Astrocyte (in vitro differentiated cells and primary cell): Measurements from ENCODE around the gene GPD1. TPM values are rescaled to one million over a fixed set of nuclear protein-coding genes. Genes with fewer than 3 reads are reported as not detected.

Experiments
- DNase-seq: peaks from one replicate; pipeline ENCODE4 v3.0.0-alpha.2; 2010; ENCODE audit warnings: low read depth
- FAIRE-seq: peaks from 2 replicates; lab custom pipeline; 2011; peaks lifted over from hg19 to GRCh38; lab: Jason Lieb, UNC
- H2AFZ ChIP-seq: 2 replicates; pipeline ENCODE4 v1.6.0; 2012; ENCODE audit warnings: low read depth, low read length, inconsistent platforms
- H3K27ac ChIP-seq: 2 replicates; pipeline ENCODE4 v1.5.1; 2011; ENCODE audit warnings: low read depth, low read length, inconsistent platforms
- H3K27me3 ChIP-seq: 2 replicates; pipeline ENCODE4 v1.6.0; 2011; ENCODE audit warnings: low read length, inconsistent platforms; ENCODE audit not compliant: insufficient read depth
- H3K36me3 ChIP-seq: 2 replicates; pipeline ENCODE4 v1.5.1; 2011; ENCODE audit warnings: low read length, inconsistent platforms; ENCODE audit not compliant: insufficient read depth
- H3K4me1 ChIP-seq: 2 replicates; pipeline ENCODE4 v1.5.1; 2011; ENCODE audit warnings: low read length, inconsistent platforms; ENCODE audit not compliant: insufficient read depth
- H3K4me2 ChIP-seq: 2 replicates; pipeline ENCODE4 v1.6.0; 2012; ENCODE audit warnings: low read length, inconsistent platforms
- H3K4me3 ChIP-seq: 2 replicates; pipeline ENCODE4 v1.5.1; 2011; ENCODE audit warnings: low read depth, mild to moderate bottlenecking, low read length, inconsistent platforms; ENCODE audit not compliant: insufficient read depth
- H3K79me2 ChIP-seq: 2 replicates; pipeline ENCODE4 v1.6.0; 2012; ENCODE audit warnings: mild to moderate bottlenecking, low read length, inconsistent platforms; ENCODE audit not compliant: insufficient read depth
- H3K9ac ChIP-seq: 2 replicates; pipeline ENCODE4 v1.6.0; 2012; ENCODE audit warnings: mild to moderate bottlenecking, low read length, inconsistent platforms
- H3K9me3 ChIP-seq: 2 replicates; pipeline ENCODE4 v1.5.1; 2012; ENCODE audit warnings: low read depth, mild to moderate bottlenecking, low read length, inconsistent platforms; ENCODE audit not compliant: insufficient read depth
- H4K20me1 ChIP-seq: 2 replicates; pipeline ENCODE4 v1.6.0; 2012; ENCODE audit warnings: low read length, inconsistent platforms; ENCODE audit not compliant: insufficient read depth
- H3K27ac Mint-ChIP-seq: one replicate; pipeline ENCODE4 v1.8.0; 2021; ENCODE audit warnings: mild to moderate bottlenecking, mixed read lengths; ENCODE audit not compliant: unreplicated experiment
- H3K27me3 Mint-ChIP-seq: one replicate; pipeline ENCODE4 v1.8.0; 2021; ENCODE audit warnings: low read depth, mixed read lengths; ENCODE audit not compliant: unreplicated experiment
- H3K36me3 Mint-ChIP-seq: one replicate; pipeline ENCODE4 v1.8.0; 2021; ENCODE audit warnings: low read depth, mixed read lengths; ENCODE audit not compliant: unreplicated experiment
- H3K4me1 Mint-ChIP-seq: one replicate; pipeline ENCODE4 v1.8.0; 2021; ENCODE audit warnings: low read depth, mixed read lengths; ENCODE audit not compliant: unreplicated experiment
- H3K4me3 Mint-ChIP-seq: one replicate; pipeline ENCODE4 v1.8.0; 2021; ENCODE audit warnings: mild to moderate bottlenecking, moderate library complexity, mixed read lengths; ENCODE audit not compliant: unreplicated experiment
- H3K9me3 Mint-ChIP-seq: one replicate; pipeline ENCODE4 v1.8.0; 2021; ENCODE audit warnings: mild to moderate bottlenecking, mixed read lengths; ENCODE audit not compliant: unreplicated experiment
- EZH2 ChIP-seq: IDR thresholded peaks from 2 replicates; pipeline ENCODE4 v1.6.1; 2012; ENCODE audit warnings: mild to moderate bottlenecking, low read length, inconsistent platforms; ENCODE audit not compliant: insufficient read depth
- total RNA-seq: library from RNA; stranded (reverse); gene quantifications from 2 replicates; pipeline ENCODE4 v1.2.1, GENCODE V29; 2021
- TF ChIP-seq, protein P1 (sequence below): IDR thresholded peaks from 2 replicates; pipeline ENCODE4 v1.5.1; 2011; ENCODE audit warnings: low read depth, mild to moderate bottlenecking, inconsistent platforms, low read length, moderate library complexity; ENCODE audit not compliant: insufficient read depth

The GPD1 gene
- total RNA-seq, 1 donor from 2014 or later: 0.59 TPM

DNA sequence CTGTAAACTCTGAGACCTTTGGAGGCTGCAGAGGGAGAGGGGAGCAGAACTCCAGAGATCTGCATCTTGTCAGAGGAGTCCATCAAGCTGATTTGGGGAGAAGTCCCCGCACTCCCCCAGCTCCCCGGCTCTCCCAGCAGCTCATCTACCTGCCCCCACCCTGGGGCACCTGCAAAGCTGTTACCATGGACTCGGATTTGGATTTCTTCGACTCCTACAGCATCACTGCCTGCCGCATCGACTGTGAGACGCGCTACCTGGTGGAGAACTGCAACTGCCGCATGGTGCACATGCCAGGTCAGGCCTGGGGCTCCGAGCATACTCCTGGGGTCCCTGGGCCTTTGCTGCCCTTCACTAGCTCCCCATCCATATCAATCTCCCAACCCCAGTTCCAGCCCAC, 25.5 kb upstream of the GPD1 start:
- Histone ChIP-seq H3K4me3 (no peak overlapping the region), H3K27ac (no peak overlapping the region), H2AFZ (no peak overlapping the region), H3K4me1 (peaks cover 7% of the 10 kb centered on the region), H3K4me2 (no peak overlapping the region), H4K20me1 (no peaks in the 10 kb centered on the region), H3K79me2 (no peaks in the 10 kb centered on the region), H3K9me3 (no peaks in the 10 kb centered on the region), H3K27me3 (no peaks in the 10 kb centered on the region), H3K36me3 (no peaks in the 10 kb centered on the region), H3K9ac (no peak overlapping the region)
- Mint-ChIP-seq H3K36me3 (no peaks in the 10 kb centered on the region), H3K4me3 (no peak overlapping the region), H3K27me3 (peaks cover 18% of the 10 kb centered on the region), H3K9me3 (peaks cover 2% of the 10 kb centered on the region), H3K27ac (no peak overlapping the region), H3K4me1 (peaks cover 6% of the 10 kb centered on the region)
- TF ChIP-seq EZH2: no peak
- TF ChIP-seq, protein P1, sequence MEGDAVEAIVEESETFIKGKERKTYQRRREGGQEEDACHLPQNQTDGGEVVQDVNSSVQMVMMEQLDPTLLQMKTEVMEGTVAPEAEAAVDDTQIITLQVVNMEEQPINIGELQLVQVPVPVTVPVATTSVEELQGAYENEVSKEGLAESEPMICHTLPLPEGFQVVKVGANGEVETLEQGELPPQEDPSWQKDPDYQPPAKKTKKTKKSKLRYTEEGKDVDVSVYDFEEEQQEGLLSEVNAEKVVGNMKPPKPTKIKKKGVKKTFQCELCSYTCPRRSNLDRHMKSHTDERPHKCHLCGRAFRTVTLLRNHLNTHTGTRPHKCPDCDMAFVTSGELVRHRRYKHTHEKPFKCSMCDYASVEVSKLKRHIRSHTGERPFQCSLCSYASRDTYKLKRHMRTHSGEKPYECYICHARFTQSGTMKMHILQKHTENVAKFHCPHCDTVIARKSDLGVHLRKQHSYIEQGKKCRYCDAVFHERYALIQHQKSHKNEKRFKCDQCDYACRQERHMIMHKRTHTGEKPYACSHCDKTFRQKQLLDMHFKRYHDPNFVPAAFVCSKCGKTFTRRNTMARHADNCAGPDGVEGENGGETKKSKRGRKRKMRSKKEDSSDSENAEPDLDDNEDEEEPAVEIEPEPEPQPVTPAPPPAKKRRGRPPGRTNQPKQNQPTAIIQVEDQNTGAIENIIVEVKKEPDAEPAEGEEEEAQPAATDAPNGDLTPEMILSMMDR: no peak
- no peak for FAIRE-seq
- no peak for DNase-seq

GRCh38 chr12:50079771-50080170, 24.0 kb upstream of the GPD1 start:
- H3K79me2 ChIP-seq: peaks cover 8% of the 10 kb centered on the region
- H3K4me2 ChIP-seq: no peak overlapping the region
- H3K27me3 ChIP-seq: no peaks in the 10 kb centered on the region
- H3K4me3 ChIP-seq: no peak overlapping the region
- peaks cover 11% of the 10 kb centered on the region for H3K4me1 Mint-ChIP-seq
- TF ChIP-seq, protein P1: no peak
- no peak for TF ChIP-seq EZH2
- no peaks in the 10 kb centered on the region for H3K36me3 ChIP-seq
- peaks cover 2% of the 10 kb centered on the region for H3K9me3 Mint-ChIP-seq
- no peak overlapping the region for H3K4me3 Mint-ChIP-seq
- H3K4me1 ChIP-seq: peaks cover 11% of the 10 kb centered on the region
- H4K20me1 ChIP-seq: no peaks in the 10 kb centered on the region
- no peaks in the 10 kb centered on the region for H3K9me3 ChIP-seq
- H3K9ac ChIP-seq: no peak overlapping the region
- DNase-seq (no peak), FAIRE-seq (no peak)
- no peak overlapping the region for H3K27ac ChIP-seq
- no peaks in the 10 kb centered on the region for H3K36me3 Mint-ChIP-seq
- no peak overlapping the region for H2AFZ ChIP-seq
- peaks cover 18% of the 10 kb centered on the region for H3K27me3 Mint-ChIP-seq
- no peak overlapping the region for H3K27ac Mint-ChIP-seq

DNA sequence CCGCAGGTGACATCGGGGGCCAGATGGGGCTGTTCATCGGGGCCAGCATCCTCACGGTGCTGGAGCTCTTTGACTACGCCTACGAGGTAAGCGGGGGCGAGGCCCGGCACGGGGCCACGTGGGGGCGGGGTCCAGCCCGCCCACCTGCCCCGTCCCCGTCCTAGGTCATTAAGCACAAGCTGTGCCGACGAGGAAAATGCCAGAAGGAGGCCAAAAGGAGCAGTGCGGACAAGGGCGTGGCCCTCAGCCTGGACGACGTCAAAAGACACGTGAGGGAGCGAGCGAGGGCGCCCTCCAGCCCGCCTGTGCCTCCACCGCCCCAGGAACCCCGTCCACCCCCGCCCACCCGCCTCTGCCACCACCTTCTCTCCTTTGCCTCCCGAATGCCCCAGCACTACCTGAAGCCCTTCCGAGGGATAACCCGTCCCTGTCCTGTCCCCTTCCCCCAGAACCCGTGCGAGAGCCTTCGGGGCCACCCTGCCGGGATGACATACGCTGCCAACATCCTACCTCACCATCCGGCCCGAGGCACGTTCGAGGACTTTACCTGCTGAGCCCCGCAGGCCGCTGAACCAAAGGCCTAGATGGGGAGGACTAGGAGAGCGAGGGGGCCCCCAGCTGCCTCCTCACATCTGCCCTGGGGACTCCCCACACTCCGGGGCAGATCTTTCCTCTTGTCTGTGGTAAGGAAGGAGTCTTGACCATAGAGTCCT, 22.6 kb upstream of the GPD1 start:
- Histone ChIP-seq H3K4me1 (peaks cover 12% of the 10 kb centered on the region), H3K36me3 (no peaks in the 10 kb centered on the region), H3K9me3 (no peaks in the 10 kb centered on the region), H3K9ac (no peak overlapping the region), H3K27ac (no peak overlapping the region), H3K4me2 (no peak overlapping the region), H3K27me3 (no peaks in the 10 kb centered on the region), H3K79me2 (peaks cover 18% of the 10 kb centered on the region), H4K20me1 (peaks cover 7% of the 10 kb centered on the region), H2AFZ (no peak overlapping the region), H3K4me3 (no peak overlapping the region)
- Mint-ChIP-seq H3K27ac (no peak overlapping the region), H3K4me3 (no peak overlapping the region), H3K4me1 (peaks cover 10% of the 10 kb centered on the region), H3K9me3 (peaks cover 2% of the 10 kb centered on the region), H3K36me3 (no peaks in the 10 kb centered on the region), H3K27me3 (peaks cover 18% of the 10 kb centered on the region)
- DNase-seq (no peak), FAIRE-seq (no peak)
- TF ChIP-seq, protein P1: no peak
- TF ChIP-seq EZH2: no peak
